ENCODE results near the gene MGLL.

Gene MGLL

GRCh38 chr3:127734754-127735473, 87.4 kb downstream of the MGLL start:
- Histone ChIP-seq H3K36me3 (no peaks in the 10 kb centered on the region), H3K27me3 (no peaks in the 10 kb centered on the region), H3K9me3 (no peaks in the 10 kb centered on the region), H3K4me3 (ENCODE audit: low read depth in 1 of 2, low read length in 1 of 2) (no peak overlapping the region), H3K27ac (peak overlapping the region; percentile 34), H3K4me1 (ENCODE audit: control insufficient read depth in 1 of 2, insufficient read depth in 1 of 2, low read depth in 1 of 2, low read length in 1 of 2) (peaks cover 25 to 35% of the 10 kb centered on the region in 2 experiments)
- TF ChIP-seq CTCF (IDR thresholded peaks at IDR 0.05): no peak

GRCh38 chr3:127734181-127734720, 88.1 kb downstream of the MGLL start:
- no peak for TF ChIP-seq CTCF (IDR thresholded peaks at IDR 0.05)
- H3K4me1 ChIP-seq (ENCODE audit: control insufficient read depth in 1 of 2, insufficient read depth in 1 of 2, low read depth in 1 of 2, low read length in 1 of 2): peaks cover 31 to 42% of the 10 kb centered on the region in 2 experiments
- H3K9me3 ChIP-seq: no peaks in the 10 kb centered on the region
- H3K36me3 ChIP-seq: no peaks in the 10 kb centered on the region
- H3K27ac ChIP-seq: peak overlapping the region; percentile 34
- H3K27me3 ChIP-seq: no peaks in the 10 kb centered on the region
- H3K4me3 ChIP-seq (ENCODE audit: low read depth in 1 of 2, low read length in 1 of 2): no peak overlapping the region

GRCh38 chr3:127733781-127734180, 88.5 kb downstream of the MGLL start:
- no peak for TF ChIP-seq CTCF (IDR thresholded peaks at IDR 0.05)
- Histone ChIP-seq H3K36me3 (no peaks in the 10 kb centered on the region), H3K27ac (no peak overlapping the region), H3K4me3 (ENCODE audit: low read depth in 1 of 2, low read length in 1 of 2) (no peak overlapping the region), H3K27me3 (no peaks in the 10 kb centered on the region), H3K4me1 (ENCODE audit: control insufficient read depth in 1 of 2, insufficient read depth in 1 of 2, low read depth in 1 of 2, low read length in 1 of 2) (peaks cover 35 to 45% of the 10 kb centered on the region in 2 experiments), H3K9me3 (no peaks in the 10 kb centered on the region)

- no peak for TF ChIP-seq CTCF (IDR thresholded peaks at IDR 0.05)
- Histone ChIP-seq H3K4me3 (ENCODE audit: low read depth in 1 of 2, low read length in 1 of 2) (no peak overlapping the region), H3K27me3 (no peaks in the 10 kb centered on the region), H3K9me3 (no peaks in the 10 kb centered on the region), H3K4me1 (ENCODE audit: control insufficient read depth in 1 of 2, insufficient read depth in 1 of 2, low read depth in 1 of 2, low read length in 1 of 2) (peaks cover 35 to 45% of the 10 kb centered on the region in 2 experiments), H3K27ac (peak overlapping the region; percentile 0), H3K36me3 (no peaks in the 10 kb centered on the region)
These were observed 89.4 kb downstream of the MGLL start for GRCh38 chr3:127732879-127733350.

- H3K4me3 ChIP-seq (ENCODE audit: low read depth in 1 of 2, low read length in 1 of 2): no peak overlapping the region
- H3K27me3 ChIP-seq: no peaks in the 10 kb centered on the region
- no peak for TF ChIP-seq CTCF (IDR thresholded peaks at IDR 0.05)
- no peaks in the 10 kb centered on the region for H3K36me3 ChIP-seq
- H3K9me3 ChIP-seq: no peaks in the 10 kb centered on the region
- peaks cover 35 to 45% of the 10 kb centered on the region in 2 experiments for H3K4me1 ChIP-seq (ENCODE audit: control insufficient read depth in 1 of 2, insufficient read depth in 1 of 2, low read depth in 1 of 2, low read length in 1 of 2)
- H3K27ac ChIP-seq: peak overlapping the region; percentile 0
These were observed 90.0 kb downstream of the MGLL start for GRCh38 chr3:127732303-127732702.
